H1 (cell line): ENCODE data around the gene HPRT1.

Source experiments
- BRCA1 ChIP-seq: IDR thresholded peaks from 2 replicates; pipeline ENCODE4 v1.6.1; 2012; ENCODE audit warnings: low read depth, low read length, improper control_type of control experiment
- CREB1 ChIP-seq: IDR thresholded peaks from 2 replicates; pipeline ENCODE4 v1.6.1; 2012; ENCODE audit warnings: inconsistent platforms
- GABPA ChIP-seq: IDR thresholded peaks from 2 replicates; pipeline ENCODE4 v1.6.1; 2011; ENCODE audit warnings: mild to moderate bottlenecking, low read length, moderate library complexity, borderline replicate concordance; ENCODE audit not compliant: insufficient read depth
- NRF1 ChIP-seq: IDR thresholded peaks from 2 replicates; pipeline ENCODE4 v1.6.1; 2011; ENCODE audit warnings: mild to moderate bottlenecking, low read depth, low read length, improper control_type of control experiment
- RAD21 ChIP-seq, 2 experiments: IDR thresholded peaks in 1 of 2; conservative IDR thresholded peaks in 1 of 2; 2 replicates each; pipeline ENCODE4 v1.6.1; 2011; ENCODE audit warnings: low read depth in 2 of 2, low read length in 2 of 2, improper control_type of control experiment in 1 of 2, inconsistent platforms in 1 of 2, mild to moderate bottlenecking in 1 of 2, moderate library complexity in 1 of 2
- SRF ChIP-seq: IDR thresholded peaks from 2 replicates; pipeline ENCODE4 v1.6.1; 2011; ENCODE audit warnings: mild to moderate bottlenecking, low read depth, low read length, moderate library complexity
- TAF1 ChIP-seq: IDR thresholded peaks from 2 replicates; pipeline ENCODE4 v1.6.1; 2011; ENCODE audit warnings: mild to moderate bottlenecking, low read depth, low read length
- YY1 ChIP-seq: IDR thresholded peaks from 2 replicates; pipeline ENCODE4 v1.6.1; 2011; ENCODE audit warnings: low read depth, mild to moderate bottlenecking, low read length
- ZNF274 ChIP-seq: IDR thresholded peaks from 2 replicates; pipeline ENCODE4 v1.7.0; 2012; ENCODE audit warnings: low read length, borderline replicate concordance; ENCODE audit errors: extremely low read depth
- TF ChIP-seq, protein P1 (sequence below), 3 experiments: IDR thresholded peaks; 1 replicate in 2 of 3; 2 replicates in 1 of 3; pipeline versions ENCODE4 v1.5.1 to v1.6.1; 2011; ENCODE audit warnings: low read length in 3 of 3, mild to moderate bottlenecking in 3 of 3, inconsistent platforms in 2 of 3, low read depth in 1 of 3, moderate library complexity in 1 of 3; ENCODE audit not compliant: insufficient read depth in 1 of 3; ENCODE audit errors: control extremely low read depth in 1 of 3

DNA sequence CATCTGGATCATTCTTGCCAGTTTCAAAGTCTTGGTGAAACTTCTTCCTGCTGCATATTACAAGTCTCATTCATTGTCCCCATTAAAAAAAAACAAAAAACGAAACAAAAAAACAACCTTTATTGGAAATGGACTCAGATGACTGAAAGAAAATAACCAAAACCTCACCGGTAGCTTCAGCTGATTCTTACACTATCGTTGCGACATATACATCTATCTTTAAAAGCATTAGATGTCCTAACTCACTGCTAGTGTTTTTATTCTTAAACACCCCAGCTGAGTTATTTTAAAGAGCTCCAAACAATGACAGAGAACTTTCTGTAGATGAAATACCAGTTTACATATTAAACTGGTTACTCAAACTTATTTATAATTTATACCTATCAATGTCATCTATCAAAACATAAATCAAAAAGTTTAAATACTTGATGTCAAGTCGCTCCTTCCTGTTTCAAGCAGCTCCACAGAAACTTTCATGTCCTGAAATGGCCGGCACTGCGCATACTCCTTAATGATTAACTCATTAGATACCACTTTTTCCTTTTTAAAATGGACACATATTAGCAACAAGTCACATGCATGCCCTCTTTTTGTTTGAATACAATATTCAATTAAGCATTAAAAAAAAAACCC is 87.2 kb downstream of the HPRT1 start:
- TF ChIP-seq, protein P1, sequence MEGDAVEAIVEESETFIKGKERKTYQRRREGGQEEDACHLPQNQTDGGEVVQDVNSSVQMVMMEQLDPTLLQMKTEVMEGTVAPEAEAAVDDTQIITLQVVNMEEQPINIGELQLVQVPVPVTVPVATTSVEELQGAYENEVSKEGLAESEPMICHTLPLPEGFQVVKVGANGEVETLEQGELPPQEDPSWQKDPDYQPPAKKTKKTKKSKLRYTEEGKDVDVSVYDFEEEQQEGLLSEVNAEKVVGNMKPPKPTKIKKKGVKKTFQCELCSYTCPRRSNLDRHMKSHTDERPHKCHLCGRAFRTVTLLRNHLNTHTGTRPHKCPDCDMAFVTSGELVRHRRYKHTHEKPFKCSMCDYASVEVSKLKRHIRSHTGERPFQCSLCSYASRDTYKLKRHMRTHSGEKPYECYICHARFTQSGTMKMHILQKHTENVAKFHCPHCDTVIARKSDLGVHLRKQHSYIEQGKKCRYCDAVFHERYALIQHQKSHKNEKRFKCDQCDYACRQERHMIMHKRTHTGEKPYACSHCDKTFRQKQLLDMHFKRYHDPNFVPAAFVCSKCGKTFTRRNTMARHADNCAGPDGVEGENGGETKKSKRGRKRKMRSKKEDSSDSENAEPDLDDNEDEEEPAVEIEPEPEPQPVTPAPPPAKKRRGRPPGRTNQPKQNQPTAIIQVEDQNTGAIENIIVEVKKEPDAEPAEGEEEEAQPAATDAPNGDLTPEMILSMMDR (IDR thresholded peaks at IDR 0.05; ENCODE audit: control extremely low read depth in 1 of 3, insufficient read depth in 1 of 3, low read depth in 1 of 3, low read length in 3 of 3), result no peak
- TF ChIP-seq YY1, result no peak
- no peak for TF ChIP-seq GABPA
- no peak for TF ChIP-seq TAF1
- no peak for TF ChIP-seq NRF1
- TF ChIP-seq CREB1, result no peak
- no peak for TF ChIP-seq SRF
- TF ChIP-seq BRCA1, result no peak
- no peak for TF ChIP-seq ZNF274
- TF ChIP-seq RAD21 (IDR thresholded peaks at IDR 0.05 in 1 of 2, conservative IDR thresholded peaks at IDR 0.05 in 1 of 2; ENCODE audit: low read depth in 2 of 2, low read length in 2 of 2), result no peak
